ENCODE measurements around the gene TPP2.

The TPP2 gene

GRCh38 chr13:102648046-102648445, 51.3 kb downstream of the TPP2 start:
- no peak for TF ChIP-seq CTCF (IDR thresholded peaks at IDR 0.05)
- Mint-ChIP-seq H3K27ac (peak overlapping the region; percentile 56), H3K27me3 (ENCODE audit: low read depth, poor library complexity) (no peaks in the 10 kb centered on the region), H3K4me1 (peaks cover 25% of the 10 kb centered on the region), H3K36me3 (ENCODE audit: low read depth) (peaks cover 75% of the 10 kb centered on the region), H3K9me3 (no peaks in the 10 kb centered on the region), H3K4me3 (no peak overlapping the region)
- DNase-seq = no peak

- DNase-seq = no peak
- Mint-ChIP-seq H3K36me3 (ENCODE audit: low read depth) (peaks cover 69% of the 10 kb centered on the region), H3K27ac (peak overlapping the region; percentile 46), H3K27me3 (ENCODE audit: low read depth, poor library complexity) (no peaks in the 10 kb centered on the region), H3K4me1 (peaks cover 34% of the 10 kb centered on the region), H3K9me3 (no peaks in the 10 kb centered on the region), H3K4me3 (no peak overlapping the region)
- no peak for TF ChIP-seq CTCF (IDR thresholded peaks at IDR 0.05)
Measured at GRCh38 chr13:102650444-102650843, 53.7 kb downstream of the TPP2 start.

- Mint-ChIP-seq H3K27ac (no peak overlapping the region), H3K27me3 (ENCODE audit: low read depth, poor library complexity) (no peaks in the 10 kb centered on the region), H3K4me1 (peaks cover 34% of the 10 kb centered on the region), H3K4me3 (no peak overlapping the region), H3K9me3 (no peaks in the 10 kb centered on the region), H3K36me3 (ENCODE audit: low read depth) (peaks cover 59% of the 10 kb centered on the region)
- no peak for TF ChIP-seq CTCF (IDR thresholded peaks at IDR 0.05)
- DNase-seq = no peak
Measured at GRCh38 chr13:102651392-102651791, 54.6 kb downstream of the TPP2 start.

- peak; percentile 10 for DNase-seq
- no peak for TF ChIP-seq CTCF (IDR thresholded peaks at IDR 0.05)
- Mint-ChIP-seq H3K4me3 (no peak overlapping the region), H3K36me3 (ENCODE audit: low read depth) (peaks cover 56% of the 10 kb centered on the region), H3K27me3 (ENCODE audit: low read depth, poor library complexity) (no peaks in the 10 kb centered on the region), H3K9me3 (no peaks in the 10 kb centered on the region), H3K27ac (peak overlapping the region; percentile 52), H3K4me1 (peaks cover 34% of the 10 kb centered on the region)
Measured at GRCh38 chr13:102651892-102652291, 55.1 kb downstream of the TPP2 start.

GRCh38 chr13:102654756-102655155, 58.0 kb downstream of the TPP2 start:
- H3K9me3 Mint-ChIP-seq = peaks cover 25% of the 10 kb centered on the region
- H3K27me3 Mint-ChIP-seq (ENCODE audit: low read depth, poor library complexity) = no peaks in the 10 kb centered on the region
- peaks cover 28% of the 10 kb centered on the region for H3K36me3 Mint-ChIP-seq (ENCODE audit: low read depth)
- peaks cover 47% of the 10 kb centered on the region for H3K4me1 Mint-ChIP-seq
- peak; percentile 29 for DNase-seq
- no peak overlapping the region for H3K4me3 Mint-ChIP-seq
- TF ChIP-seq CTCF (IDR thresholded peaks at IDR 0.05) = no peak
- H3K27ac Mint-ChIP-seq = no peak overlapping the region

GRCh38 chr13:102657630-102658029, 60.8 kb downstream of the TPP2 start:
- TF ChIP-seq CTCF (IDR thresholded peaks at IDR 0.05) = peak; percentile 15
- Mint-ChIP-seq H3K36me3 (ENCODE audit: low read depth) (peaks cover 9% of the 10 kb centered on the region), H3K27me3 (ENCODE audit: low read depth, poor library complexity) (no peaks in the 10 kb centered on the region)

More at GRCh38 chr13:102657630-102658029, 60.8 kb downstream of the TPP2 start:
- H3K4me1 Mint-ChIP-seq = peaks cover 33% of the 10 kb centered on the region
- peaks cover 53% of the 10 kb centered on the region for H3K9me3 Mint-ChIP-seq
- no peak overlapping the region for H3K27ac Mint-ChIP-seq
- DNase-seq = no peak
- H3K4me3 Mint-ChIP-seq = no peak overlapping the region
